Stimulated activated CD4-positive, alpha-beta T cell treated with anti-CD3 and anti-CD28 coated beads, Interleukin-4, amount 100 ng/mL, for 24 hours (primary cell): ENCODE data around the gene SYT6.
"Not testable (repeated sequence)": the region's sequence is repeated elsewhere in the genome, so short reads cannot be mapped to it uniquely, and the experiment has no call there.

ENCODE experiments used
- DNase-seq: peaks from one replicate; pipeline ENCODE4 v3.0.0-alpha.2; 2020

SYT6 gene

GRCh38 chr1:114063544-114063943 is 90.1 kb downstream of the SYT6 start:
- no peak for DNase-seq

- DNase-seq, result no peak
Measured at GRCh38 chr1:114062477-114063099, 91.1 kb downstream of the SYT6 start.

- no peak for DNase-seq
Measured at GRCh38 chr1:114061121-114061830, 92.4 kb downstream of the SYT6 start.

GRCh38 chr1:114058236-114058635 is 95.4 kb downstream of the SYT6 start:
- DNase-seq, result not testable (repeated sequence)

GRCh38 chr1:114054148-114054547 is 99.5 kb downstream of the SYT6 start:
- DNase-seq, result no peak

- no peak for DNase-seq
Measured at GRCh38 chr1:114048232-114048631, 105.4 kb downstream of the SYT6 start.

GRCh38 chr1:114043548-114043947 is 110.1 kb downstream of the SYT6 start:
- DNase-seq, result no peak

- no peak for DNase-seq
Measured at GRCh38 chr1:114043054-114043453, 110.6 kb downstream of the SYT6 start.

- no peak for DNase-seq
Measured at GRCh38 chr1:114040273-114041015, 113.2 kb downstream of the SYT6 start.
